Upper lobe of left lung (tissue), 6 donors: ENCODE results near the gene FBRSL1. TPM values are rescaled to one million over a fixed set of nuclear protein-coding genes. Genes with fewer than 3 reads are reported as not detected.

Experiments
- ATAC-seq, 2 donors: fragments of 200-7000 bp; cut with Tn5 transposase; one replicate each; pipeline ENCODE4 v1.9.1; 2022; ENCODE audit warnings: mild to moderate bottlenecking in 2 of 2, moderate library complexity in 2 of 2; ENCODE audit not compliant: low FRiP score in 2 of 2
- DNase-seq, 2 donors: peaks; one replicate each; pipeline ENCODE4 v3.0.0-alpha.2; 2019 to 2020
- H3K27ac ChIP-seq, 4 donors: fragments of 200-600 bp; sonication (generic); one replicate each; pipeline ENCODE4 v1.5.1; 2016 to 2019
- H3K27me3 ChIP-seq, 4 donors: fragments of 200-600 bp; sonication (generic); one replicate each; pipeline ENCODE4 v1.5.1; 2017 to 2019
- H3K36me3 ChIP-seq, 4 donors: fragments of 200-600 bp; sonication (generic); one replicate each; pipeline ENCODE4 v1.5.1; 2016 to 2019
- H3K4me1 ChIP-seq, 4 donors: fragments of 200-600 bp; sonication (generic); one replicate each; pipeline ENCODE4 v1.5.1; 2018 to 2019
- H3K4me3 ChIP-seq, 4 donors: fragments of 200-600 bp; sonication (generic); one replicate each; pipeline ENCODE4 v1.5.1; 2017 to 2019; ENCODE audit warnings: mild to moderate bottlenecking in 2 of 4, moderate library complexity in 1 of 4
- H3K9me3 ChIP-seq, 4 donors: fragments of 200-600 bp; sonication (generic); one replicate each; pipeline ENCODE4 v1.5.1; 2018 to 2019
- CTCF ChIP-seq, 6 experiments: fragments of 450-650 bp in 4 of 6; fragments of 200-600 bp in 2 of 6; sonication (generic) in 2 of 6; IDR thresholded peaks; one replicate each; pipeline ENCODE4 v1.5.1; 2016 to 2019; ENCODE audit warnings: antibody characterized with exemption in 6 of 6
- EP300 ChIP-seq, 4 donors: sonication (generic); formaldehyde crosslinking; IDR thresholded peaks; one replicate each; pipeline ENCODE4 v1.5.1; 2017; ENCODE audit warnings: antibody characterized with exemption in 4 of 4, control low read depth in 2 of 4
- POLR2A ChIP-seq, 4 donors: fragments of 450-650 bp; IDR thresholded peaks; one replicate each; pipeline ENCODE4 v1.5.1; 2016 to 2017; ENCODE audit warnings: antibody characterized with exemption in 4 of 4, mild to moderate bottlenecking in 2 of 4
- POLR2AphosphoS5 ChIP-seq, 2 donors: sonication (generic); formaldehyde crosslinking; IDR thresholded peaks; one replicate each; pipeline ENCODE4 v1.5.1; 2017; ENCODE audit warnings: antibody characterized with exemption in 2 of 2
- WGBS, 2 donors: methylation state at CpG; one replicate each; pipeline ENCODE4 v1.1.5; 2017 to 2018; 5-methylcytosine and 5-hydroxymethylcytosine counted together
- total RNA-seq, 6 donors: library from RNA; depleted of rRNA in 4 of 6; stranded (reverse); fragments of >200 nt in 4 of 6; gene quantifications; one replicate each; pipeline versions ENCODE4 v1.1.0 to v1.2.1, GENCODE V29; 2016 to 2021
- donor health status: DM: no; HTN: no; CAD: no; lungs with moderate emphysema.
- donor health status: DM: no; HTN: yes; CAD: no; lungs with severe emphysema.

FBRSL1 gene
- total RNA-seq, 6 donors from 2014 or later = 16.0 to 53.0 (median 44.1) TPM

GRCh38 chr12:132542661-132543060, 52.7 kb downstream of the FBRSL1 start:
- no peak overlapping the region for H3K27ac ChIP-seq
- H3K4me3 ChIP-seq = no peak overlapping the region
- H3K27me3 ChIP-seq = no peaks in the 10 kb centered on the region
- ATAC-seq = no peak
- peaks cover 0 to 4% (median 0%) of the 10 kb centered on the region in 4 donors for H3K36me3 ChIP-seq
- peaks cover 0 to 8% (median 0%) of the 10 kb centered on the region in 4 donors for H3K4me1 ChIP-seq
- DNase-seq = peak in 1 of 2 donors; percentile 34
- TF ChIP-seq POLR2AphosphoS5 (IDR thresholded peaks at IDR 0.05) (no peak), POLR2A (IDR thresholded peaks at IDR 0.05) (no peak), EP300 (IDR thresholded peaks at IDR 0.05) (no peak), CTCF (IDR thresholded peaks at IDR 0.05) (no peak)
- no peaks in the 10 kb centered on the region for H3K9me3 ChIP-seq
- WGBS, 2 donors = 92% methylated on average over 7 to 9 of the region's 9 CpGs

GRCh38 chr12:132543298-132544079, 53.5 kb downstream of the FBRSL1 start:
- DNase-seq (peak in 1 of 2 donors; percentile 47), ATAC-seq (peak in 1 of 2 donors; percentile 13)
- Histone ChIP-seq H3K4me3 (no peak overlapping the region), H3K4me1 (peaks cover 0 to 8% (median 0%) of the 10 kb centered on the region in 4 donors), H3K9me3 (no peaks in the 10 kb centered on the region), H3K27me3 (no peaks in the 10 kb centered on the region), H3K36me3 (peaks cover 0 to 11% (median 4%) of the 10 kb centered on the region in 4 donors), H3K27ac (no peak overlapping the region)
- TF ChIP-seq POLR2AphosphoS5 (IDR thresholded peaks at IDR 0.05) (no peak), EP300 (IDR thresholded peaks at IDR 0.05) (no peak), POLR2A (IDR thresholded peaks at IDR 0.05) (no peak), CTCF (IDR thresholded peaks at IDR 0.05) (no peak)
- 70 to 80% methylated on average over 14 to 26 of the region's 27 CpGs for WGBS, 2 donors

GRCh38 chr12:132544080-132544397, 54.1 kb downstream of the FBRSL1 start:
- H3K36me3 ChIP-seq = peaks cover 0 to 17% (median 7%) of the 10 kb centered on the region in 4 donors
- no peak overlapping the region for H3K4me3 ChIP-seq
- TF ChIP-seq CTCF (IDR thresholded peaks at IDR 0.05) = peak in 2 of 6 experiments; percentile 10 to 34
- no peak for TF ChIP-seq POLR2A (IDR thresholded peaks at IDR 0.05)
- TF ChIP-seq EP300 (IDR thresholded peaks at IDR 0.05) = no peak
- no peak for TF ChIP-seq POLR2AphosphoS5 (IDR thresholded peaks at IDR 0.05)
- H3K27me3 ChIP-seq = no peaks in the 10 kb centered on the region
- ATAC-seq = peak in 1 of 2 donors; percentile 6
- DNase-seq = peak in 1 of 2 donors; percentile 62
- H3K27ac ChIP-seq = no peak overlapping the region
- H3K9me3 ChIP-seq = no peaks in the 10 kb centered on the region
- WGBS, 2 donors = 80 to 84% methylated on average over 4 to 12 of the region's 12 CpGs
- H3K4me1 ChIP-seq = peaks cover 0 to 8% (median 0%) of the 10 kb centered on the region in 4 donors

DNA sequence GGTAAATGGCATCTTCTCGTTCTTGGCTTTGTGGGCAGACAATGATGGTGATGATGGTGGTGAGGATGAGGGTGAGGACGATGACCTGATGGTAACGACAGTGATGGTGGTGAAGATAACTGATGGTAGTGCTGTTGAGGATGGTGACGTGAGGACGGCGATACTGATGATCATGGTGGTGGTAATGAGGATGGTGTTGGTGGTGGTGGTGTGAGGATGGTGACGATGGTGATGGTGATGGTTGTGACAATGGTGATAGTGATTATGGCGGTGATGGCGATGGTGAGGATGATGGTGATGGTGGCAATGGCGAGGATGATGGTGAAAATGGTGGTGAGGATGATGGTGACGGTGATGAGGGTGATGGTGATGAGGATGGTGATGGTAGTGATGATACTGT, 54.5 kb downstream of the FBRSL1 start:
- H3K36me3 ChIP-seq = peaks cover 0 to 21% (median 9%) of the 10 kb centered on the region in 4 donors
- no peak for DNase-seq
- peaks cover 0 to 8% (median 0%) of the 10 kb centered on the region in 4 donors for H3K4me1 ChIP-seq
- no peaks in the 10 kb centered on the region for H3K27me3 ChIP-seq
- ATAC-seq = no peak
- WGBS, 2 donors = 93 to 97% methylated on average over 11 of the region's 11 CpGs
- no peak overlapping the region for H3K27ac ChIP-seq
- TF ChIP-seq EP300 (IDR thresholded peaks at IDR 0.05) (no peak), POLR2A (IDR thresholded peaks at IDR 0.05) (no peak), POLR2AphosphoS5 (IDR thresholded peaks at IDR 0.05) (no peak), CTCF (IDR thresholded peaks at IDR 0.05) (no peak)
- H3K9me3 ChIP-seq = no peaks in the 10 kb centered on the region
- H3K4me3 ChIP-seq = no peak overlapping the region
